ENCODE results near the gene ASGR1.

The ASGR1 gene

GRCh38 chr17:7176841-7177190 lies 2.4 kb downstream of the ASGR1 start:
- DNase-seq: no peak
- Histone ChIP-seq H3K4ac (ENCODE audit: low read depth, low read length) (no peak overlapping the region), H3K9me3 (ENCODE audit: insufficient read depth, low read depth, low read length) (peaks cover 9% of the 10 kb centered on the region), H3K4me2 (ENCODE audit: low read length) (peak overlapping the region; percentile 95), H3K9ac (ENCODE audit: low read length) (no peak overlapping the region), H3K23ac (ENCODE audit: low read length) (no peak overlapping the region), H2BK5ac (ENCODE audit: low read depth, low read length, poor library complexity) (no peak overlapping the region), H2BK120ac (ENCODE audit: insufficient read depth, low read length, poor library complexity) (no peak overlapping the region), H2AK5ac (ENCODE audit: low read length) (no peak overlapping the region), H4K91ac (ENCODE audit: low read depth, low read length) (no peak overlapping the region), H3K14ac (ENCODE audit: low read length) (no peak overlapping the region), H3K27ac (ENCODE audit: low read depth, low read length) (no peak overlapping the region), H3K79me2 (ENCODE audit: control insufficient read depth, insufficient read depth, low read length, poor library complexity) (peaks cover 2% of the 10 kb centered on the region), H4K8ac (ENCODE audit: low read depth, low read length) (no peak overlapping the region), H2BK12ac (ENCODE audit: low read length) (no peak overlapping the region), H3K18ac (ENCODE audit: low read length) (no peak overlapping the region), H3K79me1 (ENCODE audit: low read length) (peaks cover 8% of the 10 kb centered on the region), H4K12ac (ENCODE audit: low read depth, low read length) (no peak overlapping the region), H2AFZ (ENCODE audit: insufficient read depth, low read length, poor library complexity) (peak overlapping the region; percentile 56), H3K4me3 (ENCODE audit: low read depth, low read length) (no peak overlapping the region), H3K4me1 (ENCODE audit: control insufficient read depth in 1 of 2, insufficient read depth in 2 of 2, low read length in 2 of 2) (peaks cover 4 to 15% of the 10 kb centered on the region in 2 experiments), H3K36me3 (ENCODE audit: control insufficient read depth in 1 of 2, insufficient read depth in 2 of 2, low read length in 2 of 2) (no peaks in the 10 kb centered on the region), H3K27me3 (ENCODE audit: insufficient read depth, low read length) (no peaks in the 10 kb centered on the region)
- whole genome bisulfite sequencing (ENCODE audit: extremely low coverage, insufficient coverage, insufficient read length): no CpG with 5 or more reads among the region's 17 CpGs

- H2BK5ac ChIP-seq (ENCODE audit: low read depth, low read length, poor library complexity): no peak overlapping the region
- no peaks in the 10 kb centered on the region for H3K27me3 ChIP-seq (ENCODE audit: insufficient read depth, low read length)
- no peak overlapping the region for H3K4me2 ChIP-seq (ENCODE audit: low read length)
- no peak overlapping the region for H3K9ac ChIP-seq (ENCODE audit: low read length)
- no peak overlapping the region for H2AFZ ChIP-seq (ENCODE audit: insufficient read depth, low read length, poor library complexity)
- peaks cover 8% of the 10 kb centered on the region for H3K79me1 ChIP-seq (ENCODE audit: low read length)
- 100% methylated on average over 1 of the region's 1 CpG for WGBS (ENCODE audit: extremely low coverage, insufficient coverage, insufficient read length)
- H3K18ac ChIP-seq (ENCODE audit: low read length): no peak overlapping the region
- peak overlapping the region; percentile 0 for H3K23ac ChIP-seq (ENCODE audit: low read length)
- no peak overlapping the region for H2AK5ac ChIP-seq (ENCODE audit: low read length)
- H3K27ac ChIP-seq (ENCODE audit: low read depth, low read length): no peak overlapping the region
- H3K79me2 ChIP-seq (ENCODE audit: control insufficient read depth, insufficient read depth, low read length, poor library complexity): peaks cover 2% of the 10 kb centered on the region
- H3K36me3 ChIP-seq (ENCODE audit: control insufficient read depth in 1 of 2, insufficient read depth in 2 of 2, low read length in 2 of 2): no peaks in the 10 kb centered on the region
- no peak overlapping the region for H4K8ac ChIP-seq (ENCODE audit: low read depth, low read length)
- H3K4me3 ChIP-seq (ENCODE audit: low read depth, low read length): no peak overlapping the region
- no peak overlapping the region for H4K91ac ChIP-seq (ENCODE audit: low read depth, low read length)
- no peak overlapping the region for H3K4ac ChIP-seq (ENCODE audit: low read depth, low read length)
- no peak for DNase-seq
- peaks cover 9% of the 10 kb centered on the region for H3K9me3 ChIP-seq (ENCODE audit: insufficient read depth, low read depth, low read length)
- H2BK12ac ChIP-seq (ENCODE audit: low read length): no peak overlapping the region
- H3K14ac ChIP-seq (ENCODE audit: low read length): no peak overlapping the region
- H2BK120ac ChIP-seq (ENCODE audit: insufficient read depth, low read length, poor library complexity): no peak overlapping the region
- H4K12ac ChIP-seq (ENCODE audit: low read depth, low read length): no peak overlapping the region
- peaks cover 4 to 15% of the 10 kb centered on the region in 2 experiments for H3K4me1 ChIP-seq (ENCODE audit: control insufficient read depth in 1 of 2, insufficient read depth in 2 of 2, low read length in 2 of 2)
Observed at GRCh38 chr17:7176107-7176840, 2.9 kb downstream of the ASGR1 start.

- no peak overlapping the region for H3K9ac ChIP-seq (ENCODE audit: low read length)
- H3K27me3 ChIP-seq (ENCODE audit: insufficient read depth, low read length): no peaks in the 10 kb centered on the region
- H3K4me1 ChIP-seq (ENCODE audit: control insufficient read depth in 1 of 2, insufficient read depth in 2 of 2, low read length in 2 of 2): peaks cover 4 to 15% of the 10 kb centered on the region in 2 experiments
- H2BK12ac ChIP-seq (ENCODE audit: low read length): no peak overlapping the region
- H3K18ac ChIP-seq (ENCODE audit: low read length): no peak overlapping the region
- no peaks in the 10 kb centered on the region for H3K36me3 ChIP-seq (ENCODE audit: control insufficient read depth in 1 of 2, insufficient read depth in 2 of 2, low read length in 2 of 2)
- no peak overlapping the region for H4K91ac ChIP-seq (ENCODE audit: low read depth, low read length)
- no peak overlapping the region for H2AFZ ChIP-seq (ENCODE audit: insufficient read depth, low read length, poor library complexity)
- no peak overlapping the region for H3K4ac ChIP-seq (ENCODE audit: low read depth, low read length)
- H3K4me2 ChIP-seq (ENCODE audit: low read length): no peak overlapping the region
- peaks cover 8% of the 10 kb centered on the region for H3K79me1 ChIP-seq (ENCODE audit: low read length)
- H2BK5ac ChIP-seq (ENCODE audit: low read depth, low read length, poor library complexity): no peak overlapping the region
- no peak overlapping the region for H4K12ac ChIP-seq (ENCODE audit: low read depth, low read length)
- peaks cover 9% of the 10 kb centered on the region for H3K9me3 ChIP-seq (ENCODE audit: insufficient read depth, low read depth, low read length)
- no peak overlapping the region for H2BK120ac ChIP-seq (ENCODE audit: insufficient read depth, low read length, poor library complexity)
- no peak overlapping the region for H3K27ac ChIP-seq (ENCODE audit: low read depth, low read length)
- no peak overlapping the region for H2AK5ac ChIP-seq (ENCODE audit: low read length)
- no peak overlapping the region for H3K14ac ChIP-seq (ENCODE audit: low read length)
- H3K4me3 ChIP-seq (ENCODE audit: low read depth, low read length): peak overlapping the region; percentile 62
- DNase-seq: no peak
- H3K79me2 ChIP-seq (ENCODE audit: control insufficient read depth, insufficient read depth, low read length, poor library complexity): peaks cover 2% of the 10 kb centered on the region
- 100% methylated on average over 5 of the region's 5 CpGs for WGBS (ENCODE audit: extremely low coverage, insufficient coverage, insufficient read length)
- H4K8ac ChIP-seq (ENCODE audit: low read depth, low read length): no peak overlapping the region
- H3K23ac ChIP-seq (ENCODE audit: low read length): peak overlapping the region; percentile 87
Observed at GRCh38 chr17:7175330-7175733, 3.8 kb downstream of the ASGR1 start.

GRCh38 chr17:7174603-7175326 lies 4.4 kb downstream of the ASGR1 start:
- H3K79me2 ChIP-seq (ENCODE audit: control insufficient read depth, insufficient read depth, low read length, poor library complexity): peaks cover 2% of the 10 kb centered on the region
- H3K27ac ChIP-seq (ENCODE audit: low read depth, low read length): no peak overlapping the region
- no peak overlapping the region for H3K9ac ChIP-seq (ENCODE audit: low read length)
- no peak overlapping the region for H3K4ac ChIP-seq (ENCODE audit: low read depth, low read length)
- H2AK5ac ChIP-seq (ENCODE audit: low read length): no peak overlapping the region
- H3K9me3 ChIP-seq (ENCODE audit: insufficient read depth, low read depth, low read length): peaks cover 9% of the 10 kb centered on the region
- peak overlapping the region; percentile 62 for H3K4me3 ChIP-seq (ENCODE audit: low read depth, low read length)
- H3K4me1 ChIP-seq (ENCODE audit: control insufficient read depth in 1 of 2, insufficient read depth in 2 of 2, low read length in 2 of 2): peaks cover 4 to 15% of the 10 kb centered on the region in 2 experiments
- H2BK12ac ChIP-seq (ENCODE audit: low read length): no peak overlapping the region
- H3K79me1 ChIP-seq (ENCODE audit: low read length): peaks cover 8% of the 10 kb centered on the region
- peak overlapping the region; percentile 87 for H3K23ac ChIP-seq (ENCODE audit: low read length)
- no peak overlapping the region for H4K91ac ChIP-seq (ENCODE audit: low read depth, low read length)
- WGBS (ENCODE audit: extremely low coverage, insufficient coverage, insufficient read length): 100% methylated on average over 7 of the region's 7 CpGs
- H2BK120ac ChIP-seq (ENCODE audit: insufficient read depth, low read length, poor library complexity): no peak overlapping the region
- H2AFZ ChIP-seq (ENCODE audit: insufficient read depth, low read length, poor library complexity): no peak overlapping the region
- no peak overlapping the region for H4K8ac ChIP-seq (ENCODE audit: low read depth, low read length)
- H3K36me3 ChIP-seq (ENCODE audit: control insufficient read depth in 1 of 2, insufficient read depth in 2 of 2, low read length in 2 of 2): no peaks in the 10 kb centered on the region
- H3K27me3 ChIP-seq (ENCODE audit: insufficient read depth, low read length): no peaks in the 10 kb centered on the region
- H3K4me2 ChIP-seq (ENCODE audit: low read length): peak overlapping the region; percentile 23
- no peak overlapping the region for H4K12ac ChIP-seq (ENCODE audit: low read depth, low read length)
- no peak overlapping the region for H2BK5ac ChIP-seq (ENCODE audit: low read depth, low read length, poor library complexity)
- H3K18ac ChIP-seq (ENCODE audit: low read length): no peak overlapping the region
- H3K14ac ChIP-seq (ENCODE audit: low read length): no peak overlapping the region
- no peak for DNase-seq

Measured in trophoblast cell (in vitro differentiated cells and primary cell).